IMR-90 (cell line): Measurements from ENCODE around the gene C9orf152. TPM values are rescaled to one million over a fixed set of nuclear protein-coding genes. Genes with fewer than 3 reads are reported as not detected.

Experiments used
- ATAC-seq: fragments of 200-7000 bp; cut with Tn5 transposase; 2 replicates; pipeline ENCODE4 v1.9.1; 2020; ENCODE audit warnings: low read depth, mild to moderate bottlenecking, moderate library complexity
- BruUV-seq: library from RNA; stranded (reverse); fragments of 400-500 nt; replicated peaks from 2 replicates; lab custom pipeline; 2021; lab: Mats Ljungman, UMichigan
- CTCF ChIA-PET: fragments of 300-600 bp; formaldehyde crosslinking; extraction: SDS; loops from one replicate; lab custom pipeline; 2021; ENCODE audit warnings: antibody characterized with exemption; lab: Yijun Ruan, JAX
- POLR2A ChIA-PET: fragments of 300-600 bp; sonication (Branson Sonifier 250); formaldehyde crosslinking; loops from one replicate; lab custom pipeline; 2022; ENCODE audit warnings: antibody characterized with exemption; ENCODE audit not compliant: unreplicated experiment; lab: Charles Lee
- DNase-seq: peaks from one replicate; pipeline ENCODE4 v3.0.0; 2013
- H2AFZ ChIP-seq: replicated peaks from 2 replicates; pipeline ENCODE3; 2013; ENCODE audit warnings: low read length, mild to moderate bottlenecking; ENCODE audit not compliant: poor library complexity
- H2AK5ac ChIP-seq: 2 replicates; pipeline ENCODE4 v1.6.1; 2013; ENCODE audit warnings: low read depth, low read length, inconsistent platforms
- H2AK9ac ChIP-seq: replicated peaks from 2 replicates; pipeline ENCODE3; 2013; ENCODE audit warnings: mild to moderate bottlenecking, low read depth, low read length, moderate library complexity; ENCODE audit not compliant: poor library complexity
- H2BK120ac ChIP-seq: 2 replicates; pipeline ENCODE4 v1.6.1; 2013; ENCODE audit warnings: low read depth, low read length, inconsistent platforms
- H2BK15ac ChIP-seq: 3 replicates; pipeline ENCODE4 v1.6.1; 2013; ENCODE audit warnings: low read depth, low read length, inconsistent platforms
- H2BK20ac ChIP-seq: 2 replicates; pipeline ENCODE4 v1.6.1; 2013; ENCODE audit warnings: low read depth, mild to moderate bottlenecking, inconsistent platforms, low read length, moderate library complexity
- H2BK5ac ChIP-seq: 2 replicates; pipeline ENCODE4 v1.6.1; 2013; ENCODE audit warnings: mild to moderate bottlenecking, low read depth, low read length, inconsistent platforms; ENCODE audit not compliant: poor library complexity, severe bottlenecking
- H3K14ac ChIP-seq: replicated peaks from 2 replicates; pipeline ENCODE4 v1.6.1; 2013; ENCODE audit warnings: low read depth, low read length, inconsistent platforms
- H3K18ac ChIP-seq: 2 replicates; pipeline ENCODE4 v1.6.1; 2013; ENCODE audit warnings: low read depth, low read length, control low read depth
- H3K23ac ChIP-seq: 2 replicates; pipeline ENCODE4 v1.6.1; 2013; ENCODE audit warnings: low read depth, low read length, inconsistent platforms
- H3K27ac ChIP-seq: 2 replicates; pipeline ENCODE4 v1.5.1; 2013; ENCODE audit warnings: mild to moderate bottlenecking, control low read depth, low read length; ENCODE audit not compliant: insufficient read depth
- H3K27me3 ChIP-seq: 2 replicates; pipeline ENCODE4 v1.6.1; 2013; ENCODE audit warnings: low read length; ENCODE audit not compliant: control insufficient read depth, insufficient read depth
- H3K36me3 ChIP-seq: 2 replicates; pipeline ENCODE4 v1.6.1; 2013; ENCODE audit warnings: low read length, mixed read lengths; ENCODE audit not compliant: control insufficient read depth, insufficient read depth
- H3K4ac ChIP-seq: 2 replicates; pipeline ENCODE4 v1.6.1; 2013; ENCODE audit warnings: low read depth, low read length, inconsistent platforms
- H3K4me1 ChIP-seq: 2 replicates; pipeline ENCODE4 v1.6.1; 2013; ENCODE audit warnings: low read length, mixed read lengths; ENCODE audit not compliant: control insufficient read depth, insufficient read depth
- H3K4me2 ChIP-seq: 2 replicates; pipeline ENCODE4 v1.6.1; 2013; ENCODE audit warnings: low read depth, mild to moderate bottlenecking, control low read depth, low read length, moderate library complexity
- H3K4me3 ChIP-seq: 2 replicates; pipeline ENCODE4 v1.5.1; 2013; ENCODE audit warnings: low read depth, mild to moderate bottlenecking, control low read depth, low read length, moderate library complexity; ENCODE audit not compliant: insufficient read depth
- H3K56ac ChIP-seq: 2 replicates; pipeline ENCODE4 v1.6.1; 2013; ENCODE audit warnings: low read length, inconsistent platforms; ENCODE audit not compliant: insufficient read depth; ENCODE audit errors: extremely low read depth
- H3K79me1 ChIP-seq, 2 experiments: 2 replicates each; pipeline ENCODE4 v1.6.1; 2013; ENCODE audit warnings: low read length in 2 of 2, inconsistent platforms in 1 of 2, low read depth in 1 of 2
- H3K9ac ChIP-seq: 2 replicates; pipeline ENCODE4 v1.6.1; 2013; ENCODE audit warnings: low read depth, low read length, control low read depth
- H3K9me1 ChIP-seq: 2 replicates; pipeline ENCODE4 v1.6.1; 2013; ENCODE audit warnings: low read length, inconsistent platforms; ENCODE audit not compliant: insufficient read depth
- H3K9me3 ChIP-seq: 2 replicates; pipeline ENCODE4 v1.6.1; 2013; ENCODE audit warnings: low read length; ENCODE audit not compliant: control insufficient read depth, insufficient read depth
- H4K20me1 ChIP-seq: 2 replicates; pipeline ENCODE4 v1.6.1; 2013; ENCODE audit warnings: low read length, inconsistent platforms; ENCODE audit not compliant: insufficient read depth
- H4K5ac ChIP-seq: 2 replicates; pipeline ENCODE4 v1.6.1; 2013; ENCODE audit warnings: mild to moderate bottlenecking, low read depth, low read length, control low read depth
- H4K8ac ChIP-seq, 2 experiments: 2 replicates each; pipeline ENCODE4 v1.6.1; 2013; ENCODE audit warnings: low read depth in 2 of 2, low read length in 2 of 2, control low read depth in 1 of 2, inconsistent platforms in 1 of 2
- H4K91ac ChIP-seq: 2 replicates; pipeline ENCODE4 v1.6.1; 2013; ENCODE audit warnings: low read depth, low read length, inconsistent platforms; ENCODE audit not compliant: insufficient read depth
- CEBPB ChIP-seq: IDR thresholded peaks from 2 replicates; pipeline ENCODE4 v1.6.1; 2012; ENCODE audit warnings: low read depth, low read length, improper control_type of control experiment
- FOS ChIP-seq: fragments of 150-350 bp; IDR thresholded peaks from 2 replicates; pipeline ENCODE4 v1.6.1; 2016; ENCODE audit warnings: low read depth, low read length
- MAFK ChIP-seq: IDR thresholded peaks from 2 replicates; pipeline ENCODE4 v1.6.1; 2012; ENCODE audit warnings: low read depth, low read length, improper control_type of control experiment
- MAZ ChIP-seq: IDR thresholded peaks from 2 replicates; pipeline ENCODE4 v1.6.1; 2012; ENCODE audit warnings: low read depth, mild to moderate bottlenecking, low read length, improper control_type of control experiment, moderate library complexity, borderline replicate concordance
- MXI1 ChIP-seq: IDR thresholded peaks from 2 replicates; pipeline ENCODE4 v1.6.1; 2012; ENCODE audit warnings: low read depth, mild to moderate bottlenecking, low read length, moderate library complexity, borderline replicate concordance
- NFE2L2 ChIP-seq: fragments of 150-350 bp; IDR thresholded peaks from 2 replicates; pipeline ENCODE4 v1.6.1; 2016; ENCODE audit warnings: low read depth, mild to moderate bottlenecking, low read length
- RAD21 ChIP-seq: IDR thresholded peaks from 2 replicates; pipeline ENCODE4 v1.6.1; 2012; ENCODE audit warnings: low read length, improper control_type of control experiment
- SMC3 ChIP-seq: fragments of 150-350 bp; IDR thresholded peaks from 2 replicates; pipeline ENCODE4 v1.6.1; 2016; ENCODE audit warnings: low read depth, mild to moderate bottlenecking, antibody characterized with exemption, low read length, moderate library complexity
- WGBS, 2 experiments: methylation state at CpG; one replicate each; pipeline versions ENCODE4 v1.1.5 to v1.1.7; 2013; ENCODE audit warnings: missing lambda C conversion rate in 2 of 2; ENCODE audit not compliant: insufficient read length in 1 of 2; ENCODE audit errors: extremely low coverage in 2 of 2; 5-methylcytosine and 5-hydroxymethylcytosine counted together
- dilution Hi-C: fragments of 300-500 bp; cut with HindIII; formaldehyde crosslinking; loops from one replicate; pipeline ENCODE4 v1.14.3; 2018; ENCODE audit warnings: low sequenced_read_pairs; ENCODE audit not compliant: unreplicated experiment
- in situ Hi-C: fragments of 300-500 bp; cut with MboI; formaldehyde crosslinking; loops from 3 replicates; pipeline ENCODE4 v1.14.3; 2019; ENCODE audit warnings: low sequenced_read_pairs, inconsistent platforms, mixed read lengths
- intact Hi-C: fragments of 100-400 bp; cut with micrococcal nuclease; formaldehyde crosslinking; loops from 2 replicates; pipeline ENCODE4 v1.10.0; 2022
- polyA plus RNA-seq, 3 experiments: library from polyadenylated mRNA; depleted of rRNA; stranded (reverse); fragments of >200 nt; gene quantifications; 2 replicates each; pipeline ENCODE4 v1.2.3, GENCODE V29; 2012; ENCODE audit warnings: low replicate concordance in 1 of 3
- total RNA-seq: library from RNA; depleted of rRNA; stranded (reverse); fragments of >200 nt; gene quantifications from 2 replicates; pipeline ENCODE4 v1.2.3, GENCODE V29; 2012

Gene C9orf152
- total and polyA plus RNA-seq, 2 of the 4 experiments (the other 2 are of a cell fraction): not detected

GRCh38 chr9:110178281-110178680, 29.7 kb downstream of the C9orf152 start:
- in situ Hi-C loops: loop anchor here (25.0 kb wide), 2 partner anchors 434 to 884 kb away; no protein-coding TSS in a partner anchor

More at GRCh38 chr9:110178281-110178680, 29.7 kb downstream of the C9orf152 start:
- H3K4me1 ChIP-seq: peaks cover 7% of the 10 kb centered on the region
- no peak overlapping the region for H2BK15ac ChIP-seq
- no TSS peak for BruUV-seq
- H2BK120ac ChIP-seq: no peak overlapping the region
- H2AK5ac ChIP-seq: no peak overlapping the region
- no peak overlapping the region for H2AK9ac ChIP-seq
- H3K36me3 ChIP-seq: peaks cover 4% of the 10 kb centered on the region; the same call in 1 of the 2 replicates
- no peak overlapping the region for H4K8ac ChIP-seq
- no peak overlapping the region for H4K91ac ChIP-seq
- no peak overlapping the region for H3K27ac ChIP-seq
- no peak overlapping the region for H2AFZ ChIP-seq
- no peak overlapping the region for H3K56ac ChIP-seq
- dilution Hi-C loops: no loop called here
- no peak overlapping the region for H2BK20ac ChIP-seq
- WGBS, 2 experiments: no CpG with 5 or more reads among the region's 1 CpG
- CTCF ChIA-PET: no interaction called here
- intact Hi-C loops: no loop called here
- H4K20me1 ChIP-seq: peaks cover 3% of the 10 kb centered on the region; the same call in 1 of the 2 replicates
- H3K4ac ChIP-seq: no peak overlapping the region
- no peaks in the 10 kb centered on the region for H3K27me3 ChIP-seq
- no peak overlapping the region for H4K5ac ChIP-seq
- DNase-seq: no peak
- POLR2A ChIA-PET: interaction anchor here (0.6 kb wide), 1 partner anchor 750 kb away, joined by 4 read pairs; no protein-coding TSS in a partner anchor
- no peaks in the 10 kb centered on the region for H3K9me3 ChIP-seq
- H3K4me3 ChIP-seq: no peak overlapping the region
- no peak overlapping the region for H3K9ac ChIP-seq
- no peak for ATAC-seq
- H3K18ac ChIP-seq: no peak overlapping the region
- no peak overlapping the region for H2BK5ac ChIP-seq
- peak overlapping the region; percentile 15; the same call in 1 of the 2 replicates for H3K23ac ChIP-seq
- TF ChIP-seq NFE2L2: no peak
- TF ChIP-seq CEBPB: no peak
- no peak for TF ChIP-seq MXI1
- TF ChIP-seq MAZ: no peak
- TF ChIP-seq SMC3: no peak
- TF ChIP-seq FOS: no peak
- no peak for TF ChIP-seq MAFK
- no peak for TF ChIP-seq RAD21
- no peak overlapping the region for H3K14ac ChIP-seq
- peaks cover 0 to 14% of the 10 kb centered on the region in 2 experiments; a peak in 2 of 4 replicates for H3K79me1 ChIP-seq
- peaks cover 11% of the 10 kb centered on the region for H3K9me1 ChIP-seq
- H3K4me2 ChIP-seq: no peak overlapping the region
